Vagina (tissue), 2 donors: ENCODE data around the gene CAPZB. TPM values are rescaled to one million over a fixed set of nuclear protein-coding genes. Genes with fewer than 3 reads are reported as not detected.
A peak's percentile ranks its signal among the peaks of the same experiment; 100 is the strongest.

Experiments used
- DNase-seq, 2 donors: peaks; one replicate each; pipeline ENCODE4 v3.0.0-alpha.2; 2017; ENCODE audit errors: extremely low spot score in 2 of 2
- H3K27ac ChIP-seq: fragments of 200-600 bp; sonication (generic); one replicate; pipeline ENCODE4 v1.5.1; 2019
- H3K27me3 ChIP-seq: fragments of 200-600 bp; sonication (generic); one replicate; pipeline ENCODE4 v1.5.1; 2019
- H3K36me3 ChIP-seq, 2 donors: fragments of 200-600 bp; sonication (generic); one replicate each; pipeline ENCODE4 v1.5.1; 2017 to 2019
- H3K4me1 ChIP-seq: fragments of 200-600 bp; sonication (generic); one replicate; pipeline ENCODE4 v1.5.1; 2019
- H3K4me3 ChIP-seq, 2 donors: fragments of 200-600 bp; sonication (generic); 1 replicate in 1 of 2; 2 replicates in 1 of 2; pipeline ENCODE4 v1.5.1; 2016 to 2019
- H3K9me3 ChIP-seq: fragments of 200-600 bp; sonication (generic); one replicate; pipeline ENCODE4 v1.5.1; 2019
- CTCF ChIP-seq, 3 experiments: fragments of 450-650 bp in 2 of 3; fragments of 200-600 bp in 1 of 3; sonication (generic) in 1 of 3; IDR thresholded peaks; one replicate each; pipeline ENCODE4 v1.5.1; 2017 to 2019; ENCODE audit warnings: antibody characterized with exemption in 3 of 3, mild to moderate bottlenecking in 2 of 3, moderate library complexity in 2 of 3
- POLR2A ChIP-seq, 2 donors: fragments of 450-650 bp; IDR thresholded peaks; one replicate each; pipeline ENCODE4 v1.6.1; 2017; ENCODE audit warnings: antibody characterized with exemption in 2 of 2, mild to moderate bottlenecking in 2 of 2, moderate library complexity in 2 of 2
- POLR2AphosphoS5 ChIP-seq, 2 donors: sonication (generic); formaldehyde crosslinking; IDR thresholded peaks; one replicate each; pipeline ENCODE4 v1.9.0; 2017; ENCODE audit warnings: antibody characterized with exemption in 2 of 2, mild to moderate bottlenecking in 2 of 2, low read depth in 1 of 2; ENCODE audit not compliant: insufficient read depth in 1 of 2
- intact Hi-C: fragments of 100-400 bp; cut with DNase I; formaldehyde crosslinking; loops from one replicate; pipeline ENCODE4 v1.15.1; 2023
- total RNA-seq: library from RNA; depleted of rRNA; stranded (reverse); fragments of >200 nt; gene quantifications from one replicate; pipeline ENCODE4 v1.2.3, GENCODE V29; 2016

CAPZB gene
- total RNA-seq, 1 donor from 2014 or later = 152 TPM

GRCh38 chr1:19339214-19339861 is 146.0 kb downstream of the CAPZB start:
- DNase-seq = no peak
- H3K4me3 ChIP-seq = no peak overlapping the region
- peaks cover 32% of the 10 kb centered on the region for H3K4me1 ChIP-seq
- TF ChIP-seq POLR2A (IDR thresholded peaks at IDR 0.05) (no peak), POLR2AphosphoS5 (IDR thresholded peaks at IDR 0.05; ENCODE audit: insufficient read depth in 1 of 2, low read depth in 1 of 2) (no peak), CTCF (IDR thresholded peaks at IDR 0.05) (no peak)
- H3K27me3 ChIP-seq = no peaks in the 10 kb centered on the region
- intact Hi-C loops = no loop called here
- peaks cover 0 to 36% of the 10 kb centered on the region in 2 donors for H3K36me3 ChIP-seq
- H3K27ac ChIP-seq = no peak overlapping the region
- H3K9me3 ChIP-seq = no peaks in the 10 kb centered on the region

- no peak for DNase-seq
- no peak overlapping the region for H3K4me3 ChIP-seq
- H3K27me3 ChIP-seq = no peaks in the 10 kb centered on the region
- peaks cover 0 to 36% of the 10 kb centered on the region in 2 donors for H3K36me3 ChIP-seq
- intact Hi-C loops = no loop called here
- peaks cover 22% of the 10 kb centered on the region for H3K4me1 ChIP-seq
- no peaks in the 10 kb centered on the region for H3K9me3 ChIP-seq
- no peak overlapping the region for H3K27ac ChIP-seq
- TF ChIP-seq POLR2A (IDR thresholded peaks at IDR 0.05) (no peak), POLR2AphosphoS5 (IDR thresholded peaks at IDR 0.05; ENCODE audit: insufficient read depth in 1 of 2, low read depth in 1 of 2) (peak in 1 of 2 donors; percentile 41), CTCF (IDR thresholded peaks at IDR 0.05) (no peak)
These were observed 147.0 kb downstream of the CAPZB start for GRCh38 chr1:19338323-19338762.

GRCh38 chr1:19337289-19337688 is 148.1 kb downstream of the CAPZB start:
- no peaks in the 10 kb centered on the region for H3K9me3 ChIP-seq
- DNase-seq = no peak
- no peak overlapping the region for H3K27ac ChIP-seq
- peaks cover 13% of the 10 kb centered on the region for H3K4me1 ChIP-seq
- intact Hi-C loops = no loop called here
- no peaks in the 10 kb centered on the region for H3K27me3 ChIP-seq
- H3K36me3 ChIP-seq = peaks cover 0 to 28% of the 10 kb centered on the region in 2 donors
- TF ChIP-seq POLR2AphosphoS5 (IDR thresholded peaks at IDR 0.05; ENCODE audit: insufficient read depth in 1 of 2, low read depth in 1 of 2) = no peak
- TF ChIP-seq CTCF (IDR thresholded peaks at IDR 0.05) = no peak
- no peak for TF ChIP-seq POLR2A (IDR thresholded peaks at IDR 0.05)
- no peak overlapping the region for H3K4me3 ChIP-seq

- peaks cover 6% of the 10 kb centered on the region for H3K4me1 ChIP-seq
- H3K36me3 ChIP-seq = peaks cover 0 to 21% of the 10 kb centered on the region in 2 donors
- H3K27ac ChIP-seq = no peak overlapping the region
- no peak overlapping the region for H3K4me3 ChIP-seq
- intact Hi-C loops = no loop called here
- H3K27me3 ChIP-seq = no peaks in the 10 kb centered on the region
- no peaks in the 10 kb centered on the region for H3K9me3 ChIP-seq
- TF ChIP-seq POLR2A (IDR thresholded peaks at IDR 0.05) (no peak), CTCF (IDR thresholded peaks at IDR 0.05) (no peak), POLR2AphosphoS5 (IDR thresholded peaks at IDR 0.05; ENCODE audit: insufficient read depth in 1 of 2, low read depth in 1 of 2) (no peak)
- DNase-seq = no peak
These were observed 148.8 kb downstream of the CAPZB start for GRCh38 chr1:19336543-19336942.

- no peak overlapping the region for H3K27ac ChIP-seq
- intact Hi-C loops = no loop called here
These were observed 151.6 kb downstream of the CAPZB start for GRCh38 chr1:19333587-19334354.

More at GRCh38 chr1:19333587-19334354, 151.6 kb downstream of the CAPZB start:
- no peaks in the 10 kb centered on the region for H3K4me1 ChIP-seq
- H3K36me3 ChIP-seq = peaks cover 0 to under 1% of the 10 kb centered on the region in 2 donors
- DNase-seq = no peak
- no peaks in the 10 kb centered on the region for H3K27me3 ChIP-seq
- TF ChIP-seq POLR2A (IDR thresholded peaks at IDR 0.05) = no peak
- no peak for TF ChIP-seq POLR2AphosphoS5 (IDR thresholded peaks at IDR 0.05; ENCODE audit: insufficient read depth in 1 of 2, low read depth in 1 of 2)
- TF ChIP-seq CTCF (IDR thresholded peaks at IDR 0.05) = no peak
- H3K9me3 ChIP-seq = no peaks in the 10 kb centered on the region
- no peak overlapping the region for H3K4me3 ChIP-seq
